OCI-LY1 (cell line): Measurements from ENCODE around the gene SFT2D3.

Experiments used
- H2AFZ ChIP-seq: fragments of 200-600 bp; sonication (generic), shearing (Covaris generic); 2 replicates; pipeline ENCODE4 v1.6.0; 2014; ENCODE audit warnings: antibody characterized with exemption, mild to moderate bottlenecking, low read length
- H3F3A ChIP-seq: fragments of 200-600 bp; sonication (generic), shearing (Covaris generic); 2 replicates; pipeline ENCODE4 v1.6.0; 2014; ENCODE audit warnings: mild to moderate bottlenecking, antibody characterized with exemption, low read length, moderate library complexity; ENCODE audit not compliant: insufficient read depth
- H3K27ac ChIP-seq: fragments of 200-600 bp; sonication (generic); 2 replicates; pipeline ENCODE4 v1.5.1; 2014; ENCODE audit warnings: low read length, mixed run types, mild to moderate bottlenecking, low read depth; ENCODE audit not compliant: poor library complexity, severe bottlenecking
- H3K27me3 ChIP-seq: fragments of 200-600 bp; sonication (generic); 2 replicates; pipeline ENCODE4 v1.6.0; 2014; ENCODE audit warnings: antibody characterized with exemption, mild to moderate bottlenecking, low read length, moderate library complexity; ENCODE audit not compliant: insufficient read depth
- H3K36me3 ChIP-seq: fragments of 200-600 bp; sonication (generic); 2 replicates; pipeline ENCODE4 v1.6.1; 2014; ENCODE audit warnings: mild to moderate bottlenecking, antibody characterized with exemption, low read length, moderate library complexity, mixed read lengths; ENCODE audit not compliant: insufficient read depth
- H3K4me1 ChIP-seq: fragments of 200-600 bp; sonication (generic); 2 replicates; pipeline ENCODE4 v1.5.1; 2014; ENCODE audit warnings: mild to moderate bottlenecking, low read length, moderate library complexity; ENCODE audit not compliant: insufficient read depth, severe bottlenecking
- H3K4me2 ChIP-seq: fragments of 200-600 bp; sonication (generic), shearing (Covaris generic); 2 replicates; pipeline ENCODE4 v1.6.1; 2014; ENCODE audit warnings: low read length
- H3K4me3 ChIP-seq: fragments of 200-600 bp; sonication (generic); 2 replicates; pipeline ENCODE4 v1.5.1; 2014; ENCODE audit warnings: low read length, low read depth, mild to moderate bottlenecking, mixed read lengths; ENCODE audit not compliant: poor library complexity, severe bottlenecking
- H3K79me2 ChIP-seq: fragments of 200-600 bp; shearing (Covaris generic); 2 replicates; pipeline ENCODE4 v1.6.1; 2016; ENCODE audit warnings: mixed run types, low read length, mixed read lengths; ENCODE audit not compliant: insufficient read depth
- H3K9ac ChIP-seq: fragments of 200-600 bp; sonication (generic), shearing (Covaris generic); 2 replicates; pipeline ENCODE4 v1.6.1; 2014; ENCODE audit warnings: mild to moderate bottlenecking, low read length, mixed read lengths
- H3K9me2 ChIP-seq: fragments of 200-600 bp; sonication (generic), shearing (Covaris generic); 2 replicates; pipeline ENCODE4 v1.6.1; 2014; ENCODE audit warnings: low read depth, mild to moderate bottlenecking, low read length, mixed read lengths
- H3K9me3 ChIP-seq: fragments of 200-600 bp; shearing (Covaris generic); 2 replicates; pipeline ENCODE4 v1.6.1; 2014; ENCODE audit warnings: low read length, mixed read lengths
- H4K20me1 ChIP-seq: fragments of 200-600 bp; sonication (generic), shearing (Covaris generic); 2 replicates; pipeline ENCODE4 v1.6.0; 2016; ENCODE audit warnings: mild to moderate bottlenecking, low read length; ENCODE audit not compliant: insufficient read depth
- CTCF ChIP-seq: fragments of 200-600 bp; sonication (generic), shearing (Covaris generic); IDR thresholded peaks from 2 replicates; pipeline ENCODE4 v1.5.1; 2017; ENCODE audit warnings: mild to moderate bottlenecking, antibody characterized with exemption, low read length, moderate library complexity, mixed read lengths
- EZH2 ChIP-seq: fragments of 200-600 bp; sonication (generic), shearing (Covaris generic); IDR thresholded peaks from 2 replicates; pipeline ENCODE4 v1.8.0; 2017; ENCODE audit warnings: borderline replicate concordance, mixed run types, mild to moderate bottlenecking, antibody characterized with exemption, low read length, moderate library complexity, mixed read lengths

Gene SFT2D3

GRCh38 chr2:127653421-127654083 lies 47.7 kb upstream of the SFT2D3 start:
- Histone ChIP-seq H3K4me2 (no peak overlapping the region), H3K9me2 (no peaks in the 10 kb centered on the region), H3K4me3 (no peak overlapping the region), H3K36me3 (no peaks in the 10 kb centered on the region), H3K9ac (no peak overlapping the region), H3K79me2 (no peaks in the 10 kb centered on the region), H3K4me1 (no peaks in the 10 kb centered on the region), H3K27me3 (0 out of 2 replicates have a peak, but pooled peaks cover 5% of the 10 kb centered on the region), H3K27ac (no peak overlapping the region), H3F3A (no peaks in the 10 kb centered on the region), H4K20me1 (no peaks in the 10 kb centered on the region), H2AFZ (no peak overlapping the region), H3K9me3 (no peaks in the 10 kb centered on the region)
- TF ChIP-seq EZH2 (no peak), CTCF (no peak)

GRCh38 chr2:127654084-127654837 lies 47.0 kb upstream of the SFT2D3 start:
- H3K4me1 ChIP-seq, result no peaks in the 10 kb centered on the region
- no peaks in the 10 kb centered on the region for H3K36me3 ChIP-seq
- no peaks in the 10 kb centered on the region for H4K20me1 ChIP-seq
- H3K9me3 ChIP-seq, result no peaks in the 10 kb centered on the region
- H3F3A ChIP-seq, result no peaks in the 10 kb centered on the region
- TF ChIP-seq EZH2, result no peak
- TF ChIP-seq CTCF, result no peak
- no peaks in the 10 kb centered on the region for H3K9me2 ChIP-seq
- no peak overlapping the region for H3K4me3 ChIP-seq
- no peaks in the 10 kb centered on the region for H3K79me2 ChIP-seq
- H3K4me2 ChIP-seq, result no peak overlapping the region
- H3K27me3 ChIP-seq, result peaks cover 5% of the 10 kb centered on the region; the same call in 1 of the 2 replicates
- no peak overlapping the region for H2AFZ ChIP-seq
- no peak overlapping the region for H3K27ac ChIP-seq
- no peak overlapping the region for H3K9ac ChIP-seq

DNA sequence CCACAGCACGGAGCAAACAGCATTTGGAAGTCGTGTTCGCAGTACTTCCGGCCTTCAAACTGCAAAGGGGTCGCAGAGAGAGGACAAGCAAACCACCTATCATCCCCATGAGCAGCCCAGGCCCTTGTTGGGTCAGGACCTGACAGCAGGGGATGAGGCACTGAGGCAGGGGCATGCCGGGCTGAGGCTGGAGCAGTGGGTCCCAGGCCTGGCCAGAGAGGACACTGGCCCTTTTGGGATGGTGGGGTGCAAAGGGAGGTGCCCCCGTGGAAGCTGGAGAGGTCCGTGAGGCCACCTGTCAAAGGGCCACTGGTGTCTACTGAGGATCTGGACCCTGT lies 46.5 kb upstream of the SFT2D3 start:
- H3K27ac ChIP-seq, result no peak overlapping the region
- TF ChIP-seq EZH2, result no peak
- no peak for TF ChIP-seq CTCF
- no peak overlapping the region for H3K9ac ChIP-seq
- no peaks in the 10 kb centered on the region for H3K9me3 ChIP-seq
- no peaks in the 10 kb centered on the region for H3K79me2 ChIP-seq
- H3K4me2 ChIP-seq, result no peak overlapping the region
- H3F3A ChIP-seq, result no peaks in the 10 kb centered on the region
- H3K4me3 ChIP-seq, result no peak overlapping the region
- H3K36me3 ChIP-seq, result no peaks in the 10 kb centered on the region
- H3K9me2 ChIP-seq, result no peaks in the 10 kb centered on the region
- H4K20me1 ChIP-seq, result no peaks in the 10 kb centered on the region
- peaks cover 8% of the 10 kb centered on the region; the same call in 1 of the 2 replicates for H3K27me3 ChIP-seq
- H3K4me1 ChIP-seq, result no peaks in the 10 kb centered on the region
- H2AFZ ChIP-seq, result no peak overlapping the region
